ENCODE measurements around the gene NPAS3. TPM values are rescaled to one million over a fixed set of nuclear protein-coding genes. Genes with fewer than 3 reads are reported as not detected.

NPAS3 gene
- total and polyA plus RNA-seq, 8 donors, result 0.23 to 2.8 (median 1.4) TPM

- Histone ChIP-seq H3K36me3 (no peaks in the 10 kb centered on the region), H3K27ac (no peak overlapping the region), H3K27me3 (no peaks in the 10 kb centered on the region), H3K4me3 (no peak overlapping the region), H3K4me1 (no peaks in the 10 kb centered on the region), H3K9me3 (no peaks in the 10 kb centered on the region)
- TF ChIP-seq, protein P1, sequence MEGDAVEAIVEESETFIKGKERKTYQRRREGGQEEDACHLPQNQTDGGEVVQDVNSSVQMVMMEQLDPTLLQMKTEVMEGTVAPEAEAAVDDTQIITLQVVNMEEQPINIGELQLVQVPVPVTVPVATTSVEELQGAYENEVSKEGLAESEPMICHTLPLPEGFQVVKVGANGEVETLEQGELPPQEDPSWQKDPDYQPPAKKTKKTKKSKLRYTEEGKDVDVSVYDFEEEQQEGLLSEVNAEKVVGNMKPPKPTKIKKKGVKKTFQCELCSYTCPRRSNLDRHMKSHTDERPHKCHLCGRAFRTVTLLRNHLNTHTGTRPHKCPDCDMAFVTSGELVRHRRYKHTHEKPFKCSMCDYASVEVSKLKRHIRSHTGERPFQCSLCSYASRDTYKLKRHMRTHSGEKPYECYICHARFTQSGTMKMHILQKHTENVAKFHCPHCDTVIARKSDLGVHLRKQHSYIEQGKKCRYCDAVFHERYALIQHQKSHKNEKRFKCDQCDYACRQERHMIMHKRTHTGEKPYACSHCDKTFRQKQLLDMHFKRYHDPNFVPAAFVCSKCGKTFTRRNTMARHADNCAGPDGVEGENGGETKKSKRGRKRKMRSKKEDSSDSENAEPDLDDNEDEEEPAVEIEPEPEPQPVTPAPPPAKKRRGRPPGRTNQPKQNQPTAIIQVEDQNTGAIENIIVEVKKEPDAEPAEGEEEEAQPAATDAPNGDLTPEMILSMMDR (IDR thresholded peaks at IDR 0.05), result peak; percentile 39 to 59 (median 48)
- ATAC-seq (peak; percentile 90 to 100 (median 97)), DNase-seq (peak; percentile 45 to 81 (median 62)), FAIRE-seq (no peak)
- intact Hi-C loops (cut with DNase I), result loop anchor here (10.0 kb wide), 2 partner anchors 246 to 376 kb away; no protein-coding TSS in a partner anchor
- 48 to 52% methylated on average over 8 of the region's 8 CpGs for WGBS, 2 donors
Observed at GRCh38 chr14:33848706-33849454, 910.2 kb downstream of the NPAS3 start.

DNA sequence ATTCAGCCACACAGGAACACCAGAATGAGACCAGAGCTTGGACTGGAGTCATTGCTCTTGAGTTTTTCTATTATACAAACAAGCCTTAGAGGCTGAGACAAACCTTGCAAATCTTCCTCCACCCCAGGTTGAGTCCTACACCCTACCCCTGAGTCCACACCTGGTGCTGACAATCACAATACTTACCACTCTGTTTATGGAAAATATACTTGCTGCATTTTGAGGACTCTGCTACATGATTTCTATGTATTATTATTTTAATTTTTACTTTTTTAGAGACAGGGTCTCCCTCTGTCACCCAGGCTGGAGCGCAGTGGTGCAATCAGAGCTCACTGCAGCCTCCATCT, 910.7 kb downstream of the NPAS3 start:
- DNase-seq, result no peak
- Histone ChIP-seq H3K9me3 (no peaks in the 10 kb centered on the region), H3K4me1 (no peaks in the 10 kb centered on the region), H3K27me3 (no peaks in the 10 kb centered on the region), H3K4me3 (no peak overlapping the region), H3K36me3 (no peaks in the 10 kb centered on the region), H3K27ac (no peak overlapping the region)
- no peak for ATAC-seq
- TF ChIP-seq, protein P1 (IDR thresholded peaks at IDR 0.05), result no peak
- no peak for FAIRE-seq
- intact Hi-C loops (cut with DNase I), result loop anchor here (10.0 kb wide), 2 partner anchors 245 to 375 kb away; no protein-coding TSS in a partner anchor
- 98 to 100% methylated on average over 1 of the region's 1 CpG for WGBS, 2 donors

GRCh38 chr14:33850826-33851225, 912.1 kb downstream of the NPAS3 start:
- 57 to 73% methylated on average over 7 of the region's 7 CpGs for WGBS, 2 donors
- H3K27ac ChIP-seq, result no peak overlapping the region
- no peaks in the 10 kb centered on the region for H3K4me1 ChIP-seq
- DNase-seq (no peak), ATAC-seq (no peak), FAIRE-seq (no peak)
- TF ChIP-seq, protein P1 (IDR thresholded peaks at IDR 0.05), result no peak
- intact Hi-C loops (cut with DNase I), result no loop called here
- H3K36me3 ChIP-seq, result no peaks in the 10 kb centered on the region
- no peaks in the 10 kb centered on the region for H3K9me3 ChIP-seq
- H3K4me3 ChIP-seq, result no peak overlapping the region
- H3K27me3 ChIP-seq, result no peaks in the 10 kb centered on the region

GRCh38 chr14:33851366-33851765, 912.7 kb downstream of the NPAS3 start:
- no peak for DNase-seq
- Histone ChIP-seq H3K27me3 (no peaks in the 10 kb centered on the region), H3K4me3 (no peak overlapping the region), H3K27ac (no peak overlapping the region), H3K4me1 (no peaks in the 10 kb centered on the region), H3K9me3 (no peaks in the 10 kb centered on the region), H3K36me3 (no peaks in the 10 kb centered on the region)
- no peak for FAIRE-seq
- 38 to 50% methylated on average over 6 of the region's 6 CpGs for WGBS, 2 donors
- intact Hi-C loops (cut with DNase I), result no loop called here
- TF ChIP-seq, protein P1 (IDR thresholded peaks at IDR 0.05), result no peak
- no peak for ATAC-seq

DNA sequence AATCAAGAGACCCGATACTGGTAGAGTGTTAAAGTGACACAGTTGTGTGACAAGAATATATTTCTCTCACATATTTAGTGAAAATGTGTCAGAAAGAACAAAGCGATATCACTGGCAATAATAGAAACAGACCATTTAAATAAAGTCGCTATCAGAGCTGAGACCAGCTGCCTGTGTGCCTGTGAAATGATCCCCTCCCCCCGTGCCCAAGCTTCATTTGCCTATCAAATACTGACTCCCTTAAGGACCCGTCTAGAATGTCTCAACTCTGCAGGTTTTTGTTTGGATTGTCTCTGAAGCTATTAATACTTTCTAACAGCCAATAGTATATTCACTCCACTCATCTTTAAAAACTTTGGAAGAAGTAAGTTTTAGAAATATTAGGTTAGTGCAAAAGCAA, 913.3 kb downstream of the NPAS3 start:
- FAIRE-seq, result no peak
- no peak for ATAC-seq
- H3K4me3 ChIP-seq, result no peak overlapping the region
- 27 to 31% methylated on average over 5 of the region's 5 CpGs for WGBS, 2 donors
- H3K36me3 ChIP-seq, result no peaks in the 10 kb centered on the region
- H3K27ac ChIP-seq, result no peak overlapping the region
- no peaks in the 10 kb centered on the region for H3K9me3 ChIP-seq
- H3K27me3 ChIP-seq, result no peaks in the 10 kb centered on the region
- TF ChIP-seq, protein P1 (IDR thresholded peaks at IDR 0.05), result no peak
- intact Hi-C loops (cut with DNase I), result no loop called here
- DNase-seq, result no peak
- H3K4me1 ChIP-seq, result no peaks in the 10 kb centered on the region

All from pancreas (tissue), 10 donors.